NCI-H526 (cell line): ENCODE results near the gene CNBP.
A peak's percentile ranks its signal among the peaks of the same experiment; 100 is the strongest.

Experiments used
- DNase-seq, 2 experiments: peaks; one replicate each; lab custom pipeline; 2025; lab: John Stamatoyannopoulos, UW

CNBP gene

GRCh38 chr3:129131465-129132088 lies 52.1 kb downstream of the CNBP start:
- DNase-seq = no peak

- no peak for DNase-seq
Measured at GRCh38 chr3:129130291-129130813, 53.3 kb downstream of the CNBP start.

- no peak for DNase-seq
Measured at GRCh38 chr3:129128357-129129155, 55.1 kb downstream of the CNBP start.

GRCh38 chr3:129126726-129127280 lies 56.9 kb downstream of the CNBP start:
- DNase-seq = no peak

GRCh38 chr3:129123314-129124060 lies 60.2 kb downstream of the CNBP start:
- DNase-seq = peak; percentile 66 to 83

- peak in 1 of 2 experiments; percentile 26 for DNase-seq
Measured at GRCh38 chr3:129122412-129123011, 61.2 kb downstream of the CNBP start.

GRCh38 chr3:129121792-129122411 lies 61.8 kb downstream of the CNBP start, which contains the start of gene RAB43:
TSS of gene RAB43 (minus strand) at chr3:129121804. CDS start at chr3:129121489, 315 bp downstream.
- DNase-seq = peak; percentile 52 to 98

- DNase-seq = peak in 1 of 2 experiments; percentile 84
Measured at GRCh38 chr3:129121016-129121791, 62.5 kb downstream of the CNBP start.

GRCh38 chr3:129120254-129121004 lies 63.3 kb downstream of the CNBP start:
- DNase-seq = peak in 1 of 2 experiments; percentile 47

GRCh38 chr3:129119365-129120100 lies 64.2 kb downstream of the CNBP start:
- DNase-seq = peak in 1 of 2 experiments; percentile 20

GRCh38 chr3:129118745-129119144 lies 65.0 kb downstream of the CNBP start:
- DNase-seq = no peak
